IPS-NIHi11 (cell line): ENCODE data around the gene DPF3.
"Not testable (repeated sequence)": the region's sequence is repeated elsewhere in the genome, so short reads cannot be mapped to it uniquely, and the experiment has no call there.

Experiments used
- DNase-seq: peaks from one replicate; pipeline ENCODE4 v3.0.0; 2012; ENCODE audit warnings: mixed read lengths, low spot score

DPF3 gene

DNA sequence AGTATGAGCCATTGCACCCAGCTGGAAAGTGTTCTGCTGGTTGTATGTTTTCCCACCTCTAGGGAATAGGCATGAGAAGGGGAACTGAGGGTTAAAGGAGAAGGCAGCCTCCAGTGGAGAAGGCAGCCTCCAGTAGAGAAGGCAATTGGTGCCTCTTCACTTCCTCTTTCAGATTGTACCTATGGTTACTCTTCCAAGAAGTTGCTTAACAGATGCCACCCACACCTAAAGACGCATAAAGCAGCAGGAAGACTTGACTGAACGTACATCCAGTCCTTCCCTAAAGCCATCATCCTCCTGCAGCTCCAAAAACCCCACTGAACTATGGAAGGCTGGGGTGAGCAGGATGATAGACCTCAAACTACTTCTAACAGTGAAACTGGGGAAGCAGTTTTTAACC, 13.1 kb downstream of the DPF3 start:
- DNase-seq = no peak

- no peak for DNase-seq
Measured at GRCh38 chr14:72880164-72880563, 13.7 kb downstream of the DPF3 start.

DNA sequence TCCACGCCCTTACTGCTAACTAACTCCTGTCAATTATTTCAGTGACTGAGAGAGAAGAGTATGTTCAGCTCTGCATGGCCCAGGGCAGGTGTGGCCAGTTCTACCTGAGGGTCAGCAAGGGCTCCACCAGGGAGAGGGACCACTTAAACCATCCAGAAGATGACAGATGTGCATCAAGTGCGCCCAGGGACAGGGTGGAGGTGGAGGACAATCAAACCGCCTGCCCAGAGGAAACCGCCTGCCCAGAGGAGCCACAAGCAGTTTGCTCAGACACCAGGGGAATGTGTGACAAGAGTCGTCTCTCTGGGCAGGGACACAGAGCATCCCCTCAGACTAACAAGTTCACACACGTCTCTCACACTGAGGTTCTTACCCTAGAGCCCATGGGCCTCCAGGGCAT, 14.5 kb downstream of the DPF3 start:
- DNase-seq = no peak

- no peak for DNase-seq
Measured at GRCh38 chr14:72878746-72879145, 15.2 kb downstream of the DPF3 start.

DNA sequence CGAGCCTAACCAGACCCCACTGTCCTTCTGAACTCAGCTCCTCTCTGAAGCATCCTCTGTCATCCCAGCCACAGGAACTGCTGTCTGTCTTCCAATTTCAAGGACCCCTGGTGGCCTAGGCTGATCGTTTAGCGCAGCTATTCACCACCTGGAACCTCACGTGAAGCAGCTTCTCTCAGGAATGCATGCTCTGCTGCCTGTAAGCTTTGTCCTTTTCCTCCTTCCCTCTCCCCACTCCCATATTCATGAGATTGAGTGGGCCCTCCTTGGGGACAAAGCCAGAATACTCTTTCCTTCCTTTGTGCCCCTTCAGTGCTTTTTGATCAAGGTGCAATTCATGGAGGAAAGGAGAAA, 17.2 kb downstream of the DPF3 start:
- DNase-seq = no peak

GRCh38 chr14:72876005-72876709, 17.7 kb downstream of the DPF3 start:
- no peak for DNase-seq

GRCh38 chr14:72870878-72871277, 23.0 kb downstream of the DPF3 start:
- DNase-seq = not testable (repeated sequence)

GRCh38 chr14:72869407-72870329, 24.2 kb downstream of the DPF3 start:
- no peak for DNase-seq

GRCh38 chr14:72868500-72868899, 25.4 kb downstream of the DPF3 start:
- DNase-seq = no peak

DNA sequence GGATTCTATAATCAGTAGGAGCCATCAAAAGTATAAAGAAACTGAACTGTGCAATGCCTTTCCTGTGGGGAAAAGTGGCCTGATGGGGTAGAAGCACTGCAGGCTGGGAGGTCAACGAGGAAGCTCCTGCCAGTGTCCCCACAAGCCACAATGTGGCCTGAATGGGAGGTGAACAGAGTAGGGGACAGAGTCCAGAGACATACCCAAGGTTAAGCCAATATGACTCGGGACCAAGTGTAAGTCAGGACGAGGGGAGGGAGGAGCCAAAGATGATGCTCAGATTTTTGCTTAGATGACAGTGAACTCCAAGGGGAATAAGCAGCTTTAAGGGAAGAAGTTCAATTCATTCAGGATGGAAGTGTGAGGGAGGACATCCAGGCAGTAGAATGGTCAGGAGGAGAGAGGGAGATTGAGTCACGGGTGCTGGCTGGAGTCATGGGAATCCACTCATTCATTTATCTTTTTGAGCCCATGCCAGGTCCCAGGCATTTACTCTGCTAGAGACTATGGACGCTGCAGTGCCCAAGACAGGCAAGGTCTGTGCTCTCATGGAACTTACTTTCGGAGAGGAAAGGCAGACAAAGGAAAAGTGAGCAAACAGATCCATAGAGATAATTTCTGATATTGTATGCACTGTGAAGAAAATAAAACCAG, 29.1 kb downstream of the DPF3 start:
- no peak for DNase-seq

GRCh38 chr14:72863216-72864006, 30.5 kb downstream of the DPF3 start:
- no peak for DNase-seq

- DNase-seq = no peak
Measured at GRCh38 chr14:72856530-72857266, 37.2 kb downstream of the DPF3 start.

DNA sequence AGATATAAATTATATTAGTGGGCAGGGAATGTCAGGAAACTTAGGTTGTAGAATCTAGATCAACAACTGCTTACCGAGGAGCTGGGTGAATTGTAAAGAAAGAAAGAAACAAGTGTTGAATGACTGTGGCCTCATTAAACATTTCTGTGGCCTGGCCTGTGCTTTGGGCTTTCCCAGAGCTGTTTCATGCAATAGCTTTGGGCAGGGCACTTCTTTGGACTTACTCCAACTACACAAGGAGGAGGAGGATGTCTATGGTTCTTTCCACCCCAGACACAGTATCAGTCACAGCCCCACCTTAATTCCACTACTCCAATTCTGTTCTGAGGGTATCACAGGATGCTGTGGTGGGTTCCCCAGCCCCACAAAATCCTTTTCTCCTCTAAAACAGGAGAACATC, 38.0 kb downstream of the DPF3 start:
- DNase-seq = no peak

DNA sequence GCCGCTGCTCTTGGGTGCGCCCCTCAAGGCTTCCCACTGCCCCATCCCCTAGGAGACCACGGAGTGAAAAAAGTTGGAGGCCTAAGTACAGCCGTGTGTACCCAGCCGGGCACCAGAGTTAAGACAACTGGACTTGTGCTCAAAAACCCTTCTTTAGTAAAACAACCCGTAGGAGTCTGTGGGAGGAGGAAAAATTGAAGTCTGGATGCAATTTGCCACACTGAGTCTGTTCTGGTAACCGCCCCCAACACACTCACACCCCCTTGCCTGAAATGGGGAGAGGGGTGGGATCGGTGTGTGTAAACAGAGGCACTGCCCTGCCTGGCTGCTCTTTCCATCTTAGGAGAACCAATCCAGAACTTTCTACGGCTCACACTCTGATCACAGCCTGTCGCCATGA, 41.7 kb downstream of the DPF3 start:
- DNase-seq = no peak

GRCh38 chr14:72851635-72852034, 42.3 kb downstream of the DPF3 start:
- no peak for DNase-seq

DNA sequence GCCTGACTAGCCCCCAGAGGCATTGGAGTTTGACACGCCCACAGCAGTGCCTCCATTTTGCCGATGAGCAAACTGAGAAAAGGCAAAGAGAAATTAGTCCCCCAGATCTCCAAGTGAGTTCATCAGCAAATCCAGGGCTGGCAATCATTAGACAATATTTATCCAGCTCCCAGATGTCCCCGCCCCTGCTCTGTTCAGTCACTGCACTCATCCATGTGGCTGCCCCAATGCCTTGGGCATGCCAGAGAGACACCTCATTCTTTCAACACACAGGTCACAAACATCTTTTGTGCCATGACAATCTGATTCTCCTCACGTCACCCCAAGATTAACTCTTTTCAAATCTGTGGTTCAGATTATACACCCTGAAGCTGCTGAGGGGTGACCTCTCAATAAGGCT, 43.5 kb downstream of the DPF3 start:
- DNase-seq = no peak

- DNase-seq = no peak
Measured at GRCh38 chr14:72849222-72849621, 44.7 kb downstream of the DPF3 start.

GRCh38 chr14:72847721-72848120, 46.2 kb downstream of the DPF3 start:
- peak; percentile 61 for DNase-seq

- DNase-seq = no peak
Measured at GRCh38 chr14:72845683-72846082, 48.2 kb downstream of the DPF3 start.

- no peak for DNase-seq
Measured at GRCh38 chr14:72845196-72845595, 48.7 kb downstream of the DPF3 start.

DNA sequence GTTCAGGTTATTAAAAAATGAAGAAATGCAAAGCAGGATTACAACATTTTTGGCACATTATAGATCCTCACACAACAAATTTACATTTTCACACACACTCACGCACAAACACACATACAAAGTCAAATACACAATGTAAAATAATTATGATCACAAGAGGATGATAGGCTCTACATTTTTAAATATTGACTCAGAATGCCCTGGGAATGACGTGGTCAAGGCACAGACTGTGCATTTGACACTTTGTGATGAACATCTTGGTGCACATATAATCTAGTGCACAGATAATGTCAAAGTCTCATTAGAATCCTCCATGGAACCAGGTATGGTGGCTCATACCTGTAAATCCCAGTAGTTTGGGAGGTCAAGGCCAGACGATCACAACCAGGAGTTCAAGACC, 49.4 kb downstream of the DPF3 start:
- no peak for DNase-seq
